NCI-H1105 (cell line): ENCODE measurements around the gene SUMO2.
"Not testable (repeated sequence)": the region's sequence is repeated elsewhere in the genome, so short reads cannot be mapped to it uniquely, and the experiment has no call there.

Source experiments
- DNase-seq: peaks from one replicate; lab custom pipeline; 2025; lab: John Stamatoyannopoulos, UW

SUMO2 gene

GRCh38 chr17:75182569-75183436, at the start of gene SUMO2:
Gene SUMO2 (minus strand): TSS chr17:75182959. CDS start chr17:75182834, 125 bp downstream.
- peak; percentile 89 for DNase-seq

- no peak for DNase-seq
Observed at GRCh38 chr17:75231741-75232464, 49.1 kb upstream of the SUMO2 start.

DNA sequence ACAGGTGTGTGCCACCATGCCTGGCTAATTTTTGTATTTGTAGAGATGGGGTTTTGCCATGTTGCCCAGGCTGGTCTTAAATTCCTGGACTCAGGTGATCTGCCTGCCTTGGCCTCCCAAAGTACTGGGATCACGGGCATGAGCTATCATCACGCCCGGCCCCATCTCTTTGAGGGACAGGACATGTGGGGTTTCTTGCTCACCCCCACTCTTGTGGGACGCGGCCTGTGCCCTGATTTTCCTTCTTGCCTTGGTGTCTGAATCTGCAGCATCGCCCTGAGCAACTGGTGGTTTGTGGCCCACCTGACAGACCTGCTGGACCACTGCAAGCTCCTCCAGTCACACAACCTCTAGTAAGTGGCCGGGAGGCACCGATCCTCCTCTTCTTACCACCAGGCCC, 48.3 kb upstream of the SUMO2 start:
- no peak for DNase-seq

GRCh38 chr17:75228847-75229246, 46.1 kb upstream of the SUMO2 start:
- no peak for DNase-seq

DNA sequence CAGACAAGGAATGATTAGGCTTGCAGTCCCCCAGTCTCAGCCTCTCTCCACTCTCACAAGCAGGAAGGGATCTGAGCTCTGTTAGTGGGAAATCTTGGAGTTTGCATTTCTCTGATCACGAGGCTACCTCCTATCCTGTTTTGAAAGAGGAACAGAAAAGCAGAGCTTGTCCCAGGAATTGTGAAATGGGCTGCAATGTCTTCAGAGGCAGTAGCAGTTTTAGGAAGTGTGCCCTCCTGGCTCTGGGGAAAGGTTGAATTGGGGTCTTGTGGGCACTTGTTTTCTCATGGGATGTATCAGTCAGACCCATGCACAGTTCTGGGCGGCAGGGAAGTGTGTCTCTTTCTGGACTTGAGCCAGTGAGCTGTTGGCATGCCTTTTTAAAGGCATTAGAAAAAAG, 45.5 kb upstream of the SUMO2 start:
- no peak for DNase-seq

DNA sequence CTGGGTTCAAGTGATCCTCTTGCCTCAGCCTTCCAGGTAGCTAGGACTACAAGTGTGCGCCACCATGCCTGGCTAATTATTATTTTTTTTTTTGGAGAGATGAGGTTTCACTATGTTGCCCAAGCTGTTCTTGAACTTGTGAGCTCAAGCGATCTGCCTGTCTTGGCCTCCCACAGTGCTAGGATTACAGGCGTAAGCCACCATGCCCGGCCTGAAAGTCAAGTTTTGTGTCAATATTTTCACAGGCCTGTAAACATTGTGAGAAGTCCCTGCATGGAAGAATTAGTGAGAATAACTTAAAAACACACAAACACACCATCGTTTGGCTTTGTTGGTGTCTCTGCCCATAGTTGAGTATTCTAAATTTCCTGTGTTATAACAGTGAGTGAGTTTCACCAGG, 45.0 kb upstream of the SUMO2 start:
- DNase-seq, result no peak

DNA sequence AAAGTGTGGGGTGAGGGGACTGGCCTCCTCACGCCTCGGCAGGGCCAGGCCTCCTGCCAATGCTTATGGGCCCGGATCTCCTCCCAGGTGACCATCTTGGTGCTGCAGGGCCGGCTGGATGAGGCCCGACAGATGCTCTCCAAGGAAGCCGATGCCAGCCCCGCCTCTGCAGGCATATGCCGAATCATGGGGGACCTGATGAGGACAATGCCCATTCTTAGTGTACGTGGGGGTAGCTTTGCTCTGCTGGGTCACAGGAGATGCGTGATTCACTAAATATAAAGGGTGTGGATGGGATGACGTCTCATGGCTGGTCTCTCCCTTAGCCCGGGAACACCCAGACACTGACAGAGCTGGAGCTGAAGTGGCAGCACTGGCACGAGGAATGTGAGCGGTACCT, 42.3 kb upstream of the SUMO2 start:
- no peak for DNase-seq

DNA sequence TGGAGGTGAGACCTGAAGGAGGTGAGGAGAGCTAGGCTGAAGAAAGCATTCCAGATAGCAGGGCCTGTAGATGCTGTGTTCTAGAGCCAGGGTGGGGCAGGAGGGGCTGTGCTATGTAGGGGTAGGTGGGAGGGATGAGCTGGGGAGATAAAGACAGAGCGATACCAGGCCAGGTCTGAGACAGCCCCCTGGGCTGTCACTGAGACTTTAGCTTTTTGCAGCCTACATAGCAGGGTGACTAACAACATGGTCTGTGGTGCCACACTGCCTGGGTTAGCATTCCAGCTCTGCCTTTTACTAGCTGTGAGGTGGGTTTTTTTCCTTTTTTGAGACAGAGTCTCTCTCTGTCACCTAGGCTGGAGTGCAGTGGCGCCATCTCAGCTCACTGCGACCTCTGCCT, 37.1 kb upstream of the SUMO2 start:
- no peak for DNase-seq

GRCh38 chr17:75218131-75218530, 35.4 kb upstream of the SUMO2 start:
- DNase-seq, result no peak

- no peak for DNase-seq
Observed at GRCh38 chr17:75209061-75209460, 26.3 kb upstream of the SUMO2 start.

DNA sequence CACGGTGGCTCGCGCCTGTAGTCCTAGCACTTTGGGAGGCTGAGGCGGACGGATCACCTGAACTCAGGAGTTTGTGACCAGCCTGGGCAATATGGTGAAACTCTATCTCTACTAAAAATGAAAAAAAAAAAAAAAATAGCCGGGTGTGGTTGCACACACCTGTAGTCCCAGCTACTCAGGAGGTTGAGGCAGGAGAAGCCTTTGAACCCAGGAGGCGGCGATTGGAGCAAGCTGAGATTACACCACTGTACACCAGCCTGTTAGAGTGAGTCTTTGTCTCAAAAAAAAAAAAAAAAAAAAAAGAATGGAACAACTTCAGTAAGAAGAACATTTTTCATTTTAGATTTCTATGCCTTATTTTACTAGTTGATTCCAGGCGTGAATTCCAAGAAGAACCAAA, 25.4 kb upstream of the SUMO2 start:
- no peak for DNase-seq

DNA sequence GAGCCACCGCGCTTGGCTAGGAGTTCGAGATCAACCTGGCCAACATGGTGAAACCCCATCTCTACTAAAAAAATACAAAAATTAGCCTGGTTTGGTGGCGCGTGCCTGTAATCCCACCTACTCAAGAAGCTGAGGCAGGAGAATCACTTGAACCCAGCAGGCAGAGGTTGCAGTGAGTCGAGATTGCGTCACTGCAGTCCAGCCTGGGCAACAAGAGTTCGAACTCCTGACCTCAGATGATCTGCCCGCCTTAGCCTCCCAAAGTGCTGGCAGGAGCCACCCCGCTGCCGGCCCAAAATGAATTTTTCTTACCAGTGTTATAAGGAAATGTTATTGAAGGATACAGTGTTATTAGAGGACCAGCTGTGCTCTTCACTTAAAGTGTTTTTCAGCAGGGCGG, 25.0 kb upstream of the SUMO2 start:
- no peak for DNase-seq

DNA sequence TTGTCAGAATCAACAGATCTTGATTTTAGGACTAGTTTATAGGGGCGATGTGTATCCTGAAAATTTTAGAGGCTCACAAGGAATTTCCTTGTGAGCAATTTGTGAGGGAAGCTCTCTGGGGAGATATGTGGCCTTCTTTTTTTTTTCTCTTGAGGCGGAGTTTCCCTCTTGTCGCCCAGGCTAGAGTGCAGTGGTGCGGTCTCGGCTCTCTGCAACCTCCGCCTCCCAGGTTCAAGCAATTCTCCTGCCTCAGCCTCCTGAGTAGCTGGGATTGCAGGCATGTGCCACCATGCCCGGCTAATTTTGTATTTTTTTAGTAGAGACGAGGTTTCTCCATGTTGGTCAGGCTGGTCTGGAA, 24.3 kb upstream of the SUMO2 start:
- DNase-seq, result not testable (repeated sequence)

DNA sequence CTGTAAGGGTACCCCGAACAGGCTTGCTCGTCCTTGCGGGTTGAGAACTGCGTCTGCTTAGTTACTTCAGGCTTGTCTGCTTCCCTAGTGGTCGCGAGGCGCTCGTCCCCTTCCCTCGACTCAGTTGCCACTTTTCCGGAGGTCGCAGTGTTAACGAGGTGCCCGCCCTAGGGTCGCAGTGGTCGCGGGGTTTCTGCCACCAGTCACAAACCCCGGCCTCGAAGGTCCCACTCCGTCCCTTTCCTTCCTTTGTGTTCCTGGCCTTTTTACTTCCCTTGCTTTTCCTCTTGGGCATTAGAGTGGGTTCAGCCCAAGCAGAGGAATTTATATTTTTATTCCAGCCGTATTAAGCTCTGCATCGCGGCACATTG, 23.0 kb upstream of the SUMO2 start:
- no peak for DNase-seq

- peak; percentile 87 for DNase-seq
Observed at GRCh38 chr17:75205037-75205792, 22.5 kb upstream of the SUMO2 start, which contains the start of gene NUP85. Gene NUP85 (plus strand): TSS chr17:75205679. CDS start chr17:75205762, 83 bp downstream.

DNA sequence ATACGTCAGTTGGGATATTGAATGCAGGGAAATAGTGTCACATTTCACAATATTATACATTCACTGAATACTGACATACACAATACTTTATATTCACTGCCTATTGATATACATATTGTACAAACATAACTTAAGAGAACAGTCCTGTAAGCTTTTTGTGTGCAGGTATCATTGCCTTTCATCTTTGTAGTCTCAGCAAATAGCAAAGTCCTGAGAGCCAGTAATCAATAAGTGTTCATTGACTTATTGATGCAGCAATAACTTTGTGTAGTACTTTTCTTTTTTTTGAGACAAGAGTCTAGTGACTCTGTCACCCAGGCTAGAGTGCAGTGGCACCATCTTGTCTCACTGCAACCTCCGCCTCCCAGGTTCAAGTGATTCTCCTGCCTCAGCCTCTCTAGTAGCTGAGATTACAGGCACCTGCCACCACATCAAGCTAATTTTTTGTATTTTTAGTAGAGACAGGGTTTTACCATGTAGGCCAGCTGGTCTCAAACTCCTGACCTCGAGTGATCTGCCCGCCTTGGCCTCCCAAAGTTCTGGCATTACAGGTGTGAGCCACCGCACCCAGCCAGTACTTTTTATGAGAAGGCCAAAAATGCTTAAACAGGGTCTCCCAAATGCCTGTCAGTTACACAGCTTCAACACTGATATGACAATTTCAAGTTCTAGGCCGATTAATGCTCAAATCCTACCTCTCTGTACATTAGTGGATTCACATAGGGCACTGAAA, 17.3 kb upstream of the SUMO2 start:
- no peak for DNase-seq

- DNase-seq, result no peak
Observed at GRCh38 chr17:75194879-75195278, 12.1 kb upstream of the SUMO2 start.

DNA sequence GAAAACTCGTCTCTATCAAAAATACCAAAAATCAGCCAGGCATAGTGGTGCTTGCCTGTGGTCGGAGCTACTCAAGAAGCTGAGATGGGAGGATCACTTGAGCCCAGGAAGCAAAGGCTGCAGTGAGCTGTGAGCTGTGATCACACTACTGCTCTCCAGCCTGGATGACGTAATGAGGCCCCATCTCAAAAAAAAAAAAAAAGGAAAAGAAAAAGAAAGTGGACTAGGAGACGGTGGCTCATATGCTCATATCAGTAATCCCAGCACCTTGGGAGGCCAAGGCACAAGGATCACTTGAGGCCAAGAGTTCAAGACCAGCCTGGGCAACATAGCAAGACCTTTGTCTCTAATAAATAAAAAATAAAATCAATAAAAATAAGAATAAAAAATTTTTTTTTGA, 8.8 kb upstream of the SUMO2 start:
- DNase-seq, result no peak

DNA sequence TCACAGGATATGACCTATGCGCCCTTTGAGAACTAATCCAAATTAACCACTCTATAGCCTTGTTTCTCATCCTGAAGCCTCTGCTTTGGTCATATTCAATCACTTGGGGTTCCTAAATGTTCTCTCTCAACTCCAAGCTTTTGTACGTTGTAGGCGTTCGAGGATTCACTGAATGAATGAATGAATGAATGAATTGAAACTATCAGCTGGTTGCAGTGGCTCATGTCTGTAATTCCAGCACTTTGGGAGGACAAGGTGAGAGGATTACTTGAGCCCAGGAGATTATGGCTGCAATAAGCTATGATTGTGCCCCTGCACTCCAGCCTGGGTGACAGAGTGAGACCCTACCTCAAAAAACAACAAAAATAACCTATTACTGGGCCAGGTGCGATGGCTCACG, 5.9 kb upstream of the SUMO2 start:
- no peak for DNase-seq

GRCh38 chr17:75183999-75184884, 1.5 kb upstream of the SUMO2 start:
- DNase-seq, result no peak

- DNase-seq, result no peak
Observed at GRCh38 chr17:75182319-75182568, 515 bp downstream of the SUMO2 start.
